Measurements from ENCODE around the gene HAPLN3. TPM values are rescaled to one million over a fixed set of nuclear protein-coding genes. Genes with fewer than 3 reads are reported as not detected.

Gene HAPLN3
- total RNA-seq, 1 experiment from 2014 or later, result 3.2 TPM

DNA sequence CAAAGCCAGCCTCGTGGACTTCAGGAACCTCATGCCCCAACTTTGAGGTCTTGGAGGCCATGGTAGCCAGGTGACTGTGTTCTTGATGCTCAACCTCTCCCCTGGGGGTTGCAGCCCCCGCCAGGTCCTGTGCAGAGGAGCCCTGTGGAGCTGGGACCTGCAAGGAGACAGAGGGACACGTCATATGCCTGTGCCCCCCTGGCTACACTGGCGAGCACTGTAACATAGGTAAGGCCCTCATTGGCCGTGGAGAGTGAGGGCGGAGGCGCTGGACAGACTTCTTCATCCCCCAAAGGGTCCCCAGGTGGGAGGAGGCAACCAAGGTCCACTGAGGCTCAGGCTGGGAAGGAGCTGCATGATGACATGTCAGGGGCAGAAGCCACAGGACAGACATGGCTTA is 35.1 kb downstream of the HAPLN3 start:
- DNase-seq (ENCODE audit: low read depth), result no peak

DNA sequence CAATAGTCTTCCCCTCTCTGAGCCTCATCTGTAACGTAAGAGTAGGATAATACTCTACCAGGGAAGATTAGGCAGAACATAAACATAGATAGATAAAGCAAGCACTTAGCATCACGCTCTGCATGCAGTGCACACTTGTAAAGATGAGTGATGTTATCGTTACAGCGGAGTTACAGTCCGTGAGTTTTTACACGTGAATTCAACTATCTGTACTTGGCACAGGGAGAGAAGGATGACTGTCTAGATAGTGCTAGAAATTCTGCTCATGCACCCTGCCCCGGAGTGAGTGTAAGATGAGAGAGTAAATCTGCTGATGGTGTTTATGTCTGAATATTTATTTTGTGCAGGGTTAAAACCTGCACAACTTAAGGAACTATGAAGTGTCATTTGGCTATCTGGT is 35.8 kb downstream of the HAPLN3 start:
- DNase-seq (ENCODE audit: low read depth), result no peak

DNA sequence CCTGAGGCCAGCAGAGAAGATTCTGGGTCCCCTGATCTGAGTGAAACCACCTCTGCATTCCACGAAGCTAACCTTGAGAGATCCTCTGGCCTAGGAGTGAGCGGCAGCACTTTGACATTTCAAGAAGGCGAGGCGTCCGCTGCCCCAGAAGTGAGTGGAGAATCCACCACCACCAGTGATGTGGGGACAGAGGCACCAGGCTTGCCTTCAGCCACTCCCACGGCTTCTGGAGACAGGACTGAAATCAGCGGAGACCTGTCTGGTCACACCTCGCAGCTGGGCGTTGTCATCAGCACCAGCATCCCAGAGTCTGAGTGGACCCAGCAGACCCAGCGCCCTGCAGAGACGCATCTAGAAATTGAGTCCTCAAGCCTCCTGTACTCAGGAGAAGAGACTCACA is 36.4 kb downstream of the HAPLN3 start:
- no peak for DNase-seq (ENCODE audit: low read depth)

DNA sequence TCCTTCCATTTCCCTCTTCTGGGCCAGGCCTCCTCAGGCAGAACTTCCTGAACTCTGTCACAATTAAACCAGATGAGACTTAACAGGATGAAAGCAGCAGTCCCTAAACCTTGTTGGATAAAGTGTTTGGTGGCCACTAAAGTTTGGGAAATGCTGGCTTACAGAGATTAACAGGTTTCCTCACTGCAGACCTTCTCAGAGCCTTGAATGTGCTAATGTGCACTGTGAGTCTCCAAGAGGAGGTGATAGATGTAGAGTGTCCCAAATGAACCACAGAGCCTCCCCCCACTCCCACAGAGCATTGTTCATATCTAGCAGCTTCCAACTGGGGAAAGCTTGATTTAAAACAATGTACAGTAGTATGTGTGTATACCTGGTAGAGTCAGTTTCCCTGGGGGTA is 42.9 kb downstream of the HAPLN3 start:
- DNase-seq (ENCODE audit: low read depth), result no peak

DNA sequence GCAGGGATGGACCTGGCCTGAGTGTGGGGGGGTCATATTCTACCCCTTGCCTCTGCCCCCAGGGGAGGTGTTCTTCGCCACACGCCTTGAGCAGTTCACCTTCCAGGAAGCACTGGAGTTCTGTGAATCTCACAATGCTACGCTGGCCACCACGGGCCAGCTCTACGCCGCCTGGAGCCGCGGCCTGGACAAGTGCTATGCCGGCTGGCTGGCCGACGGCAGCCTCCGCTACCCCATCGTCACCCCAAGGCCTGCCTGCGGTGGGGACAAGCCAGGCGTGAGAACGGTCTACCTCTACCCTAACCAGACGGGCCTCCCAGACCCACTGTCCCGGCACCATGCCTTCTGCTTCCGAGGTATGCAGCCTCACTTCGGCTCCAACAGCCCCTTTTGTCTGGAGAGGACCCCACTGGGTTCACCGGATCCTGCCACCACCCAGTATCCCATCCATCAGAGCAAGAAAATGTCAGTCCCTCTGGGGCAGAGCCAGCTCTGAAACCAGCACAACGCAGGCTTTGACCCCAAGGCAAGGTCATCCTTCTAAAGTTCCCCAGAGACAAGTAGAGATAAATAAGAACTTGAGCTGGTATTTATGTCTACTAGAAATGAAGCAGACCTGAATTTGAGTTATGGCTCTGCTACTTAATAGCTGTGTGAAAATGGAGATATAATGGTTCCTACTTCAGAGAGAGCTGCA is 45.8 kb downstream of the HAPLN3 start:
- DNase-seq (ENCODE audit: low read depth), result no peak

DNA sequence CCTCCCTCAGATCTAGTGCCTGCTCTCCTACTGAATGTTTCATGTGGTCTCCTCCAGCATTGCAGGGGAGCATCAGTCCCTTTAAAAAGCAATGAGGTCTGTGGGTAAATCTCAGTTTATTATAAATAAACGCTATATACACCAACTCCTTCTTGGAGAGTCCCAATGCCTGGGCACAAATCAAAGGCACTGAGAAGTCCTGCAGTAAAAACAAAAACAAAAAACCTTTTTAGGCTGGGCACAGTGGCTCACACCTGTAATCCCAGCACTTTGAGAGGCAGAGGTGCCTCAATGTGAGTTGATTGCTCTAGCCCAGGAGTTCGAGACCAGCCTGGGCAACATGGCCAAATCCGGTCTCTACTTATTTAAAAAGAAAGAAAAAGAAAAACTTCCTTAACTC is 47.1 kb downstream of the HAPLN3 start:
- no peak for DNase-seq (ENCODE audit: low read depth)

DNA sequence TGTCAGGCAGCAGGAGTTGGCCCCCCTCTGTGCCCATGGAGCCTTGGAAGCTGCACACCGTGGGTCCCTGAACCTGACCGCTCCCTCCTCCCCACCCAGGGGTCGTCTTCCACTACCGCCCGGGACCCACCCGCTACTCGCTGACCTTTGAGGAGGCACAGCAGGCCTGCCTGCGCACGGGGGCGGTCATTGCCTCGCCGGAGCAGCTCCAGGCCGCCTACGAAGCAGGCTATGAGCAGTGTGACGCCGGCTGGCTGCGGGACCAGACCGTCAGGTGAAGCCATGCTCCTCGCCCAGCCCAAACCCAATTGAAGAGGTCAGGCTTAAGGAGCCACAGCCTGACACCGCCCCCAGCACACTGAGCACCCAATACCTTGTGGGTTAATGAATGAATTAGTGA is 48.2 kb downstream of the HAPLN3 start:
- no peak for DNase-seq (ENCODE audit: low read depth)

DNA sequence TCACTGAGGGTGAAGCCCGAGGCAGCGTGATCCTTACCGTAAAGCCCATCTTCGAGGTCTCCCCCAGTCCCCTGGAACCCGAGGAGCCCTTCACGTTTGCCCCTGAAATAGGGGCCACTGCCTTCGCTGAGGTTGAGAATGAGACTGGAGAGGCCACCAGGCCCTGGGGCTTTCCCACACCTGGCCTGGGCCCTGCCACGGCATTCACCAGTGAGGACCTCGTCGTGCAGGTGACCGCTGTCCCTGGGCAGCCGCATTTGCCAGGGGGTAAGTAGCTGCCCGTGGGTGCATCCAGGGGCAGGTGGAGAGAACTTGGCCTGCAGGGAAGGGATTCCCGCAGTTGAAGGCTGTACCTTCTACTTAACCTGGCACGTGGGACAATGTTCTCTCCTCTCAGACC is 49.7 kb downstream of the HAPLN3 start:
- DNase-seq (ENCODE audit: low read depth), result no peak

DNA sequence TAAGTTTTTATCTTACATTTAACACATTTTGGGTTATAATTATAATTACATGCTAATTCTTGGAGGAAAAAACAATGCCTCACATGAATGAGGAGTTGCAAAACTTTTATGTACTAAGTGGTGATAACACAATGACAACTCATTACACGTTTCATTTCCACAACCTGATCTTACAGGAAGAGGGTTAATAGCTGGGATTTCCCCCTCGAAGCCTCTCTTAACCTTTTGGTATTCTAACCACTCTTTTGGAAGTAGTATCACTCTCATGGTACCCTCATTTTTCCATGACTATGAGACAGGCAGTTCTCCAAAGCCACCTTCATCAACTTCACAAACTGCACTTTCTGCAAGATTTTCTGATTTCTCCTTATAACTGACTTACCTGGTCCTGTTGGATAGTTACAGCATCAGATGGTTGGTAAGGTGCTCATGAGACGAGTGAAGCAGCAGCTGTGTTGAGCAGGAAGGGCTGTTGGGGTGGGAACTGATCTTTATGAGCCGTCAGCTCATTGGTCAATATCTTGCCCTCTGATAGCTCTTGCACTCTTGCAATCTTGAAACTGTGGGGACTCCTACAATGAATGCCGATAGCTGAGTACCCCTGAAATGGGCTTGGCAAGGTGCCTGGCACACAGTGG is 50.5 kb downstream of the HAPLN3 start:
- DNase-seq (ENCODE audit: low read depth), result no peak

DNA sequence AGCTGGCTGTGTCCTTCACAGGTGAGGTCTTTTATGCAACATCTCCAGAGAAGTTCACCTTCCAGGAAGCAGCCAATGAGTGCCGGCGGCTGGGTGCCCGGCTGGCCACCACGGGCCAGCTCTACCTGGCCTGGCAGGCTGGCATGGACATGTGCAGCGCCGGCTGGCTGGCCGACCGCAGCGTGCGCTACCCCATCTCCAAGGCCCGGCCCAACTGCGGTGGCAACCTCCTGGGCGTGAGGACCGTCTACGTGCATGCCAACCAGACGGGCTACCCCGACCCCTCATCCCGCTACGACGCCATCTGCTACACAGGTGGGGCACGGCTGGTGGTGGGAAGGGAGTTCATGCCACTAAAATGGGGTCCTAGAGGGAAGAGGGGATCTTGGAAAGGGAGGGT is 52.0 kb downstream of the HAPLN3 start:
- DNase-seq (ENCODE audit: low read depth), result no peak

DNA sequence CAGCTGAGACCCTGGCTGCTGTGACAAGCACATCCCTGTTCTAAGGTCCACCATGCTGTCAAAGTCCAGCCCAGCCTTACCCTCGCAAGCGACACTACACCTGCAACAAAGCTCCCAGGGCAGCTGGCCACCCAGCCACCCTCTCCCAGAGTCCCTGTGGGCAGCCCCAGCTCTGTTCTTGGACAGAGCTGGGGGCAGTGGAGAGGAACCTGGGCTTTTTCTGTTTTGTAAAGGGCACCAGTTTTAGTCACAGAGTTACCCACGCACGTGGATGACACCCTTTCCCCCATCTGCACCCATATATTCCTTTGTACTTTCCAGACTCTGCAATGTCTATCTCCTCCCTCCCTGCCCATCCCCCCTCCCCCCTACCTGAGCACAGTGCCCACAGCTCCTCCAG is 53.2 kb downstream of the HAPLN3 start:
- no peak for DNase-seq (ENCODE audit: low read depth)

DNA sequence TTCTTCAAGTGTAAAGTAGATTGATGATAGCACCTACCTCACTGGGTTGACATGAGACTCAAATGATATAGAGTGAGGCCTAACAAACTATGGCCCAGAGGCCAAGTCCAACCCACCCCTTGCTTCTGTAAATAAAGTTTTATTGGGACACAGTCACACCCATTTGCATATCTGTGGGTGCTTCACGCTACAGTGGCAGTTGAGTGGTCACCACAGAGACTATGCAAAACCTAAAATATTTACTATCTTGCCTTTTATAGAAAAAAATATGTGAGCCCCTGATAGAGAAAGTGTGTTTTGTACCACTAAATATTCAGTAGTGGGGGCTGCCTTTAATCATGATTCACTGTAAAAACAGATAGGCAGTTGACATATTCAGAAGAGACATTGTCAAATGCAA is 54.1 kb downstream of the HAPLN3 start:
- DNase-seq (ENCODE audit: low read depth), result no peak

DNA sequence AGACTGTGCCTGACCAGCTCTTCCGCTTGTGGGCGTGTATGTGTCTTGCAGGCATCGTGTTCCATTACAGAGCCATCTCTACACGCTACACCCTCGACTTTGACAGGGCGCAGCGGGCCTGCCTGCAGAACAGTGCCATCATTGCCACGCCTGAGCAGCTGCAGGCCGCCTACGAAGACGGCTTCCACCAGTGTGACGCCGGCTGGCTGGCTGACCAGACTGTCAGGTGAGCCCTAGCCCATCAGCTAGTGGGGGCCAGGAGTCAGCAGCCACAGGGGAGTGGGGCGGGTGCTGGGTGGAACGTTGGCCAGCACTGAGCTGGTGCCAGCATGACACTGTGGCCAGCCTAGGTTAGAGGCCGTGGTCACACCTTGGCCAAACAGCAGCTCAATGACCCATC is 55.4 kb downstream of the HAPLN3 start:
- no peak for DNase-seq (ENCODE audit: low read depth)

DNA sequence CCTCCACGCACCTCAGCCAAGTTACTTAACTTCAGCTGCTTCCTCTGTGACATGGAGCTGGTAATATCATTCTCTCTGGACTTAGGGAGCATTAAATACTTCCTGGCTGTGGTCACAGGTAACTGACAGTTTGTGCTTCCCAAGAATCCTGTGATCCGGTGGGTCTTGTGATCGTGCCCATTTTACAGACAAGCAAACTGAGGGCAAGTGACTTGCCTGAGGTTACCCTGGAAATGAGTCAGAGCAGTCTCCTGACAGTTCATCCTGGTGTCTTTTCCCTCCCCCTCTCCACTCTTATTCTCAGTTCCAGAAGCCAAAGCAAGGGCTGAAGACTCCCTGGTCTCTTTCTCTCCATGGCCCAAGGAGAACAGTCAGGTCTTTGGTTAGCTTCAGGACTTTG is 56.2 kb downstream of the HAPLN3 start:
- DNase-seq (ENCODE audit: low read depth), result no peak

DNA sequence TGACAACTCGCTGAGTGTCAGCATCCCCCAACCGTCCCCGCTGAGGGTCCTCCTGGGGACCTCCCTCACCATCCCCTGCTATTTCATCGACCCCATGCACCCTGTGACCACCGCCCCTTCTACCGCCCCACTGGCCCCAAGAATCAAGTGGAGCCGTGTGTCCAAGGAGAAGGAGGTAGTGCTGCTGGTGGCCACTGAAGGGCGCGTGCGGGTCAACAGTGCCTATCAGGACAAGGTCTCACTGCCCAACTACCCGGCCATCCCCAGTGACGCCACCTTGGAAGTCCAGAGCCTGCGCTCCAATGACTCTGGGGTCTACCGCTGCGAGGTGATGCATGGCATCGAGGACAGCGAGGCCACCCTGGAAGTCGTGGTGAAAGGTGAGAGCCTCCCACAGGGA is 56.7 kb downstream of the HAPLN3 start:
- DNase-seq (ENCODE audit: low read depth), result no peak

DNA sequence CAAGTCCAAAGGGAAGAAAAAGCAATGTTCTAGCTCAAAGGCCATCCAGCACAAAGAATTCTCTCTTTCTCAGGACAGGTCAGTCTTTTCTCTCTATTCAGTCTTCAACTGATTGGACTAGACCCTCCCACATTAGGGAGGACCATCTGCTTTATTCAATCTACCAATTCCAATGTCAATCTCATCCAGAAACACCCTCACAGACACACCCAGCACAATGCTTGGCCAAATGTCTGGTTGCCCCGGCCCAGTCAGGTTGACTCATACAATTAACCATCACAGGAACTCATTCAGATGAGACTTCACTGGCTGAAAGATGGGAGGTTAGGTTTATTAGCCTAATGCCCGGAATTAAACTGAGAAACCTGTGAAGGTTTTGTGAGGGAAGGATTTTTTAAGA is 59.7 kb downstream of the HAPLN3 start:
- DNase-seq (ENCODE audit: low read depth), result peak; percentile 11

DNA sequence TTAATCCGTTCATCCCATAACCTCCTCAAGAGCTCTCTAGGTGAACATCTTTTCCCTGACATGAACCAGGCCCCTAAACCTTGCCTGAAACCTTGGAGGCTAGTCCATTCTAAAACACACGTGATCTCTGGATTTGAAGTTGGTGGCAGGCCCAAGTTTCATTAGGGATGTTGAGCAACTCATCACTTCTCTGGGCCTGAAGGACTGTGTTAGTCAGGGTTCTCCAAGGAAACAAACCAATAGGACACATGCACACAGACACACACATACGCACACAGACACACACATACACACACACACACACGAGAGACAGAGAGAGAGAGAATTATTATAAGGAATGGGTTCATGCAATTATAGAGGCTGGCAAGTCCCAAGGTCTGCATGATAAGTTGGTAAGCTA is 60.2 kb downstream of the HAPLN3 start:
- no peak for DNase-seq (ENCODE audit: low read depth)

DNA sequence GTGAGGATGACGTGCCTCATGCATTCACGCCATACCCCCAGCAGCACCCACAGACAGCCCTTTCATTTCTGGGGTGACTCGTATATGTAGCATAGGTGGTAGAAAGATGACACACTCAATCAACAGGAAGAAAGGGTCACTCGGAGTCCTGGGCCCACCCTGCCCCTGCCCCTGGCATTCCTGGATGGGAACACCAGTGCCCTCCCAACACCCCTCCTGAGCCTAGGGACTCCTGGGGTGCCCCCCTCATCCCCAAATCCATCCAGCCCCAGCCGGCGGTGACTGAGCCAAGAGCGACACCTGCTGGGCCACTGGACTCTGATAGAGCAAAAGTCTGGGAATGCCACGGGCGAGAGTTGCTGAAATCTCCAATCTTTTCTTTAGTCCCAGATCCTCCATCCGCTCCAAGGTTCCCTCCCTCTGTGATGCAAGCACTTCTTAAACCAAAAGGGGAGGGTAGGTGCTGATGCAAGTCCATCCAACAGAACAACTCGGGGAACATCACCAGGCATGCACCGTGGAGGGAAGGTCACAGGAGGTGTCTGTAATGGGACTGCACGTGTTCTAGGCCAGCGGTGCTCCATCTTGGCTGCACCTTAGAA is 61.0 kb downstream of the HAPLN3 start:
- DNase-seq (ENCODE audit: low read depth), result peak; percentile 20

DNA sequence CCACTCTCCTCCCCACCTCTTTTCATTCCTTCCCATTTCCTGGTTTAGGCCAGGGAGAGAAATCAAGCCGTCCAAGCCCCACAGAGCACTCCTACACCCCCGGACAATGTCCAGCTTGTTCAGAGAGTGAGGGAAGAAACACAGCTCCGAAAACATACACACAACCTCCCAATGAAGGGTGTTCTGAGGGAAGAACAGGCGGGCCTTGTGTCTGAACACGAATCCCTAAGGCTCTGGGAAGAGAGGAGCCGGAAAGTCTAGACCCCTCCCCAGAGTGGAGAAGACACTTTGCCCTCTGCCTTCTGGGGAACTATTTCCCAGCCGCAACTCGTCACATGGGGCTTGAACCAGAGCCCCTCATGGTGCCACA is 61.6 kb downstream of the HAPLN3 start:
- DNase-seq (ENCODE audit: low read depth), result no peak

DNA sequence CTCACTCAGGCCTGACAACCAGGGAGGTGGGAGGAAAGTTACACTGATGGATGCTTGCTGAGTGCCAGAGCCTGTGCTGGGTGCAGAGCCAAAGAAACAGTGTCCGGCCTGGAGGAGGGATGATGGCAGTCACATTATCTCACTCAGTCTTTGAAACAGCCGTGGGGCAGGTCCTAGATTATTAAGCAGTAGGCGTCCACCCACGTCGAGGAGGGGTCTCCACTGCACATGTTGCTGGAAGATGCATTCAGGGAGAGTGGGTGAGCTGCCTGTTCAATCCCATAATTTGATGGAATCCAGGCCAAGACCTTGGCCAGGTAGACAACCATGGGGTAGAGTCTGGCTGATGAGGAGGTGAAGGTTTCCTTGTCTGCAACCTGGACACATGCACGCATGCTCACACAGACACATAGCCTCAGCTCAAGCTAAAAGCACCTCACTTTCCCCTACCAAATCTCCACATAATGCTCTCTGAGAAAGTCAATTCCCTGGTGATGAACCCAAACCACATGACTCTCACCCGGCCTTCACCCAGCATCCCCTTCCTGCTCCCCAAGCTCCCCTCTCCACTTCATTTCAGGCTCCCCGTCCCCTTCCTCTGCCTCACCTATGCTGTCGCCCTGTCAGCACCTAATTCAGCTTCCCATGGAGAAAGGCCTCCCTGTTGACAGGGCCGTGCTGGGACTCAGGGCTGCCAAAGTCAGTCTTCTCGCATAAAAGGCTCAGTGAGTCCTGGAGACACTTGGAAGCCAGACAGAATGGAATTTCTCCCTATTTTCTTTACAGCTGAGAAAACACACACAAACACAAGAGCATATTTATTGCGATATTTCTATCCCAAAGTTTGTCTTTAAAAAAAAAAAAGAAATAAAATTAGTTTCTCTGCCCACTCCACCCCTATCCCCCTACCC is 62.3 kb downstream of the HAPLN3 start:
- no peak for DNase-seq (ENCODE audit: low read depth)

DNA sequence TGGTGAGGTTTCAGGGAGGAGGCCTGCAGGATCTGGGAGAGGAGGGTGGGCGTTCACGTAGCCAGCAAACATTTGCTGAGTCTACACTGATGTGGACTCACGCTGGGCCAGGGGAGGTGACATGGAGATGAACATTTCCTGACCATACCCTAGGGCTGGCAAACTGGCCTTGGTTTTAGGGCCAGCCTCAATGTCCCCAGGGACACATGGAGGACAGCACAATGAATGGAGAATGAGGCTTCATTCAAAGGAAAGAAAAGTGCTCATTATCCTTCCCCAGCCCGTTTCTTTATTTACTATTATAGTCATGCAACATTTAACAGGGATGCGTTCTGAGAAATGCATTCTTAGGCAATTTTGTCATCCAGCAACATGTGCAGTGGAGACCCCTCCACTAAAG is 65.3 kb downstream of the HAPLN3 start:
- DNase-seq (ENCODE audit: low read depth), result no peak

DNA sequence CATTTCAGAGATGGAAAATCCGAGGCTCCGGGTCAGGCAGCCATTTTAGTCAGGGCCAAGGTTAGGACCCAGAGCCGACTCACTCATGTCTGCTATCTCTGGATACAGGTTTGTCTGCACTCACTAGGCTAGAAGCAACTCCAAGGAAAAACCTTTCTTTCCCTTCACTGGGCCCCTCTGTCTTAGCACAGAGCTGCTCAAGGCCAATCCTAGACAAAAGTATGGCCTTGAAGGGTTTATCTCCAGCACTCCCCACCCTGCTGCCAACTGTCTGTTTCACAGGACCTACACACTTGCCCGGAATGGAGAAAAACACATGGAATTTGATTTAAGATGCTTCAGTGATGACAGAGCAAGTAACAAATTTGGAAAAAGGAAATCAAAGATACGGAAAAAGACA is 66.6 kb downstream of the HAPLN3 start:
- no peak for DNase-seq (ENCODE audit: low read depth)

Measured in M059J (cell line).